ENCODE data around the gene TMCO4. TPM values are rescaled to one million over a fixed set of nuclear protein-coding genes. Genes with fewer than 3 reads are reported as not detected.

TMCO4 gene
- total RNA-seq, 1 experiment from 2014 or later: 4.3 TPM

DNA sequence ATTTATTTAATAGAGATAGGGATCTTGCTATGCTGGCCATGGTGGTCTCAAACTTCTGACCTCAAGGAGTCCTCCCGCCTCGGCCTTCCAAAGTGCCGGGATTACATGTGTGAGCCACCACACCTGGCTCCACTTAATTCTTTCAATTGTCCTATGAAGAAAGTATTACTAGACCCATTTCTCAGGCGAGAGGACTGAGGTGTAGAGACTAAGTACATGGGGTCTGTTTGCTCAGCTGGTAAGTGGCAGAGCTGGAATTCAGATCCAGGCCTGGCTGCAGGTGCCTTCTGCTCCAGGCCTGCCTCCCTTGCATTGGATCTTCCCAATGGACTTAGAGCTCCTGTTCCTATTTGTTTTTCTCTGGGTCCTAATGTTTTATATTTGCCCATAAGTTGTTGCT, 79.5 kb downstream of the TMCO4 start:
- Histone ChIP-seq H3K9me3 (ENCODE audit: low read depth, low read length, poor library complexity, severe bottlenecking) (no peaks in the 10 kb centered on the region), H3K4me1 (ENCODE audit: insufficient read depth, low read length, poor library complexity, severe bottlenecking) (no peaks in the 10 kb centered on the region), H3K4me3 (ENCODE audit: low read depth, low read length, poor library complexity, severe bottlenecking) (no peak overlapping the region), H3K27me3 (replicated peaks; ENCODE audit: insufficient read depth, low read depth, low read length, poor library complexity) (no peaks in the 10 kb centered on the region), H3K36me3 (ENCODE audit: insufficient read depth, low read length, poor library complexity, severe bottlenecking) (no peaks in the 10 kb centered on the region), H3K27ac (ENCODE audit: low read depth, low read length, poor library complexity, severe bottlenecking) (no peak overlapping the region)
- no peak for TF ChIP-seq EZH2 (IDR thresholded peaks at IDR 0.05; ENCODE audit: borderline replicate concordance, low read depth, low read length, poor library complexity, severe bottlenecking)
- TF ChIP-seq, protein P1, sequence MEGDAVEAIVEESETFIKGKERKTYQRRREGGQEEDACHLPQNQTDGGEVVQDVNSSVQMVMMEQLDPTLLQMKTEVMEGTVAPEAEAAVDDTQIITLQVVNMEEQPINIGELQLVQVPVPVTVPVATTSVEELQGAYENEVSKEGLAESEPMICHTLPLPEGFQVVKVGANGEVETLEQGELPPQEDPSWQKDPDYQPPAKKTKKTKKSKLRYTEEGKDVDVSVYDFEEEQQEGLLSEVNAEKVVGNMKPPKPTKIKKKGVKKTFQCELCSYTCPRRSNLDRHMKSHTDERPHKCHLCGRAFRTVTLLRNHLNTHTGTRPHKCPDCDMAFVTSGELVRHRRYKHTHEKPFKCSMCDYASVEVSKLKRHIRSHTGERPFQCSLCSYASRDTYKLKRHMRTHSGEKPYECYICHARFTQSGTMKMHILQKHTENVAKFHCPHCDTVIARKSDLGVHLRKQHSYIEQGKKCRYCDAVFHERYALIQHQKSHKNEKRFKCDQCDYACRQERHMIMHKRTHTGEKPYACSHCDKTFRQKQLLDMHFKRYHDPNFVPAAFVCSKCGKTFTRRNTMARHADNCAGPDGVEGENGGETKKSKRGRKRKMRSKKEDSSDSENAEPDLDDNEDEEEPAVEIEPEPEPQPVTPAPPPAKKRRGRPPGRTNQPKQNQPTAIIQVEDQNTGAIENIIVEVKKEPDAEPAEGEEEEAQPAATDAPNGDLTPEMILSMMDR (conservative IDR thresholded peaks at IDR 0.05; ENCODE audit: low read depth, low read length): no peak
- CTCF ChIA-PET: interaction anchor here (0.5 kb wide), 1 partner anchor 58 kb away, joined by 3 read pairs; no protein-coding TSS in a partner anchor
- intact Hi-C loops (cut with micrococcal nuclease; ENCODE audit: unreplicated experiment): no loop called here
- POLR2A ChIA-PET (ENCODE audit: low non-redundant PET): no interaction called here
- no peak for DNase-seq (ENCODE audit: low spot score)
- no TSS peak for BruUV-seq (replicated peaks)

DNA sequence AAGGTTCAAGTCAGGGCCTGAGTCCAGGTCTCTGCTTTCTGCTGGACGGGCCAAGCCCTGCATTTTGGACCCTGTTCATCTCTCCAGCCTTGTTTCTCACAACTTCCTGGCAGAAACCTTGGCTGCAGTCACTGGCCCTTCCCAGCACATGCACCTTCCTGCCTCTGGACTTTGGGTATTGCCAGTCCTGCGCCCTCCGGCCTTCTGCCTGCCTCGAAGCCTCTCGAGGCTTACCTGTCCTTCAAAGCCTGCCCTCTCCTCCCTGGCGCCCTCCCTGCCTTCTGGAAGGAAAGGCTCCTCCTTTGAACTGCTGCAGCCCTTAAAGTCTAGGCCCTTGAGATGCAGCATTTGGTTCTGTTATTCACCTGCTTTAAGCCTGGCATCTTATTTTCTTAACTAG, 82.2 kb downstream of the TMCO4 start:
- no peaks in the 10 kb centered on the region for H3K36me3 ChIP-seq (ENCODE audit: insufficient read depth, low read length, poor library complexity, severe bottlenecking)
- DNase-seq (ENCODE audit: low spot score): no peak
- H3K4me1 ChIP-seq (ENCODE audit: insufficient read depth, low read length, poor library complexity, severe bottlenecking): no peaks in the 10 kb centered on the region
- H3K27me3 ChIP-seq (replicated peaks; ENCODE audit: insufficient read depth, low read depth, low read length, poor library complexity): no peaks in the 10 kb centered on the region
- intact Hi-C loops (cut with micrococcal nuclease; ENCODE audit: unreplicated experiment): loop anchor here (5.0 kb wide), 1 partner anchor 95 kb away; no protein-coding TSS in a partner anchor
- no peaks in the 10 kb centered on the region for H3K9me3 ChIP-seq (ENCODE audit: low read depth, low read length, poor library complexity, severe bottlenecking)
- TF ChIP-seq EZH2 (IDR thresholded peaks at IDR 0.05; ENCODE audit: borderline replicate concordance, low read depth, low read length, poor library complexity, severe bottlenecking): no peak
- TF ChIP-seq, protein P1 (conservative IDR thresholded peaks at IDR 0.05; ENCODE audit: low read depth, low read length): no peak
- ChIA-PET CTCF (no interaction called here), POLR2A (ENCODE audit: low non-redundant PET) (no interaction called here)
- H3K4me3 ChIP-seq (ENCODE audit: low read depth, low read length, poor library complexity, severe bottlenecking): no peak overlapping the region
- BruUV-seq (replicated peaks): no TSS peak
- H3K27ac ChIP-seq (ENCODE audit: low read depth, low read length, poor library complexity, severe bottlenecking): no peak overlapping the region

DNA sequence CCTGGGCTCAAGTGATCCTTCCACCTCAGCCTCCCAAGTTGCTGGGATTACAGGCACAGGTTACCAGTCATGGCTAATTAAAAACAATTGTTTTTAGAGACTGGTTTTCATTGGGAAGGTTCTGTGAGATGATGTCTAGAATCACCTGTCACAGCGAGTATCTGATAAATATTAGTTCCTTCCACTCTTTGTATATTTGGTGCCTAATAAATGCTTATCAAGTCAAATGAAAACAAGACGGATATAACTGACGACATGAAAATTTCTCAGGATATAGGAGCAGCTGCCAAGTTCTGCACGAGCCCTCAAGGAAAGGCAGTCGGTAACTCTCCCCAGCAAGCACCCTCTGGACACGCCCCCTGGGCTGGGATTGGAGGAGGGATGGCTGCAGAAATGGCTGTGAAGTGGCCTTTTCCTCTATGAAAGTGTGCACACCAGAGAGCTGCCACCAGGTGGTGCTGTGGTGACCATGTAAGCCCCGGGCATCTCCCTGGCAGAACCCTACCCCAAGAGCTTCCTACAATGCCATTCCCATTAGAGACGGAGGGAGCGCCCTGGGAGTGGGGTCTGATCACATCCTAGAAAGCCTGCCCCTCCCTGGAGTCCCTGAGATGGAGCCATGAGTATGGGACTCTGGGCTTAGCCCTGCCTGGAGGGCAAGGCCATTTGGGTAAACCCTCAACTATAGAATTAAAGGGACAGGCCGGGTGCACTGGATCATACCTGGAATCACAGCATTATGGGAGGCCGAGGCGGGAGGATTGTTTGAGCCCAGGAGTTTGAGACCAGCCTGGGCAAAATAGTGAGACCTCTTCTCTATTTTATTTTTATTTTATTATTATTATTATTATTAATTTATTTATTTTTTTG, 84.1 kb downstream of the TMCO4 start:
- Histone ChIP-seq H3K36me3 (ENCODE audit: insufficient read depth, low read length, poor library complexity, severe bottlenecking) (no peaks in the 10 kb centered on the region), H3K27ac (ENCODE audit: low read depth, low read length, poor library complexity, severe bottlenecking) (no peak overlapping the region), H3K4me1 (ENCODE audit: insufficient read depth, low read length, poor library complexity, severe bottlenecking) (no peaks in the 10 kb centered on the region), H3K9me3 (ENCODE audit: low read depth, low read length, poor library complexity, severe bottlenecking) (no peaks in the 10 kb centered on the region), H3K27me3 (replicated peaks; ENCODE audit: insufficient read depth, low read depth, low read length, poor library complexity) (no peaks in the 10 kb centered on the region), H3K4me3 (ENCODE audit: low read depth, low read length, poor library complexity, severe bottlenecking) (no peak overlapping the region)
- intact Hi-C loops (cut with micrococcal nuclease; ENCODE audit: unreplicated experiment): loop anchor here (5.0 kb wide), 1 partner anchor 97 kb away; no protein-coding TSS in a partner anchor
- peak; percentile 98 for DNase-seq (ENCODE audit: low spot score)
- no TSS peak for BruUV-seq (replicated peaks)
- ChIA-PET POLR2A (ENCODE audit: low non-redundant PET) (no interaction called here), CTCF (interaction anchor here (0.6 to 1.2 kb wide), 11 partner anchors 11 to 323 kb away, joined by 3 to 7 read pairs (median 4); partner anchors contain the start of gene OTUD3)
- TF ChIP-seq, protein P1 (conservative IDR thresholded peaks at IDR 0.05; ENCODE audit: low read depth, low read length): peak; percentile 97
- no peak for TF ChIP-seq EZH2 (IDR thresholded peaks at IDR 0.05; ENCODE audit: borderline replicate concordance, low read depth, low read length, poor library complexity, severe bottlenecking)

Data from A673 (cell line).